SH-SY5Y (cell line): ENCODE measurements around the gene C5orf34.

ENCODE experiments used
- GATA2 ChIP-seq: IDR thresholded peaks from 2 replicates; pipeline ENCODE4 v1.6.1; 2011; ENCODE audit warnings: mild to moderate bottlenecking, low read depth, low read length
- GATA3 ChIP-seq: IDR thresholded peaks from 2 replicates; pipeline ENCODE4 v1.6.1; 2011; ENCODE audit warnings: low read depth, mild to moderate bottlenecking, low read length, moderate library complexity

- TF ChIP-seq GATA2 (no peak), GATA3 (no peak)
Observed at GRCh38 chr5:43486353-43486752, 28.6 kb downstream of the C5orf34 start.
